ENCODE data around the gene COG8. TPM values are rescaled to one million over a fixed set of nuclear protein-coding genes. Genes with fewer than 3 reads are reported as not detected.
"Not testable (repeated sequence)": the region's sequence is repeated elsewhere in the genome, so short reads cannot be mapped to it uniquely, and the experiment has no call there.

Gene COG8
- total RNA-seq, 1 donor from 2014 or later = 44.8 TPM

- DNase-seq (ENCODE audit: low read depth) = no peak
- H3K4me3 ChIP-seq (ENCODE audit: low read depth, low read length) = no peak overlapping the region
- no peaks in the 10 kb centered on the region for H3K36me3 ChIP-seq (ENCODE audit: control insufficient read depth, insufficient read depth, low read length)
- no peak for TF ChIP-seq CTCF (IDR thresholded peaks at IDR 0.05; ENCODE audit: insufficient read depth, low read length, poor library complexity, severe bottlenecking)
- H3K27me3 ChIP-seq (ENCODE audit: control insufficient read depth, insufficient read depth, low read length) = no peaks in the 10 kb centered on the region
Observed at GRCh38 chr16:69293401-69293800, 46.0 kb downstream of the COG8 start.

- DNase-seq (ENCODE audit: low read depth); H3K36me3 ChIP-seq (ENCODE audit: control insufficient read depth, insufficient read depth, low read length); H3K27me3 ChIP-seq (ENCODE audit: control insufficient read depth, insufficient read depth, low read length); H3K4me3 ChIP-seq (ENCODE audit: low read depth, low read length): not testable (repeated sequence)
Observed at GRCh38 chr16:69291657-69292056, 47.7 kb downstream of the COG8 start.

GRCh38 chr16:69286941-69287713 lies 52.2 kb downstream of the COG8 start:
- DNase-seq (ENCODE audit: low read depth) = no peak
- no peaks in the 10 kb centered on the region for H3K27me3 ChIP-seq (ENCODE audit: control insufficient read depth, insufficient read depth, low read length)
- no peak overlapping the region for H3K4me3 ChIP-seq (ENCODE audit: low read depth, low read length)
- TF ChIP-seq CTCF (IDR thresholded peaks at IDR 0.05; ENCODE audit: insufficient read depth, low read length, poor library complexity, severe bottlenecking) = peak; percentile 53
- H3K36me3 ChIP-seq (ENCODE audit: control insufficient read depth, insufficient read depth, low read length) = no peaks in the 10 kb centered on the region

- TF ChIP-seq CTCF (IDR thresholded peaks at IDR 0.05; ENCODE audit: insufficient read depth, low read length, poor library complexity, severe bottlenecking) = no peak
- no peak overlapping the region for H3K4me3 ChIP-seq (ENCODE audit: low read depth, low read length)
- no peaks in the 10 kb centered on the region for H3K36me3 ChIP-seq (ENCODE audit: control insufficient read depth, insufficient read depth, low read length)
- no peak for DNase-seq (ENCODE audit: low read depth)
- H3K27me3 ChIP-seq (ENCODE audit: control insufficient read depth, insufficient read depth, low read length) = no peaks in the 10 kb centered on the region
Observed at GRCh38 chr16:69285240-69285639, 54.1 kb downstream of the COG8 start.

- H3K36me3 ChIP-seq (ENCODE audit: control insufficient read depth, insufficient read depth, low read length) = no peaks in the 10 kb centered on the region
- no peaks in the 10 kb centered on the region for H3K27me3 ChIP-seq (ENCODE audit: control insufficient read depth, insufficient read depth, low read length)
- H3K4me3 ChIP-seq (ENCODE audit: low read depth, low read length) = no peak overlapping the region
- no peak for DNase-seq (ENCODE audit: low read depth)
- no peak for TF ChIP-seq CTCF (IDR thresholded peaks at IDR 0.05; ENCODE audit: insufficient read depth, low read length, poor library complexity, severe bottlenecking)
Observed at GRCh38 chr16:69283851-69284250, 55.5 kb downstream of the COG8 start.

GRCh38 chr16:69277413-69277812 lies 62.0 kb downstream of the COG8 start:
- DNase-seq (ENCODE audit: low read depth) = no peak
- no peak overlapping the region for H3K4me3 ChIP-seq (ENCODE audit: low read depth, low read length)
- H3K27me3 ChIP-seq (ENCODE audit: control insufficient read depth, insufficient read depth, low read length) = no peaks in the 10 kb centered on the region
- no peaks in the 10 kb centered on the region for H3K36me3 ChIP-seq (ENCODE audit: control insufficient read depth, insufficient read depth, low read length)
- no peak for TF ChIP-seq CTCF (IDR thresholded peaks at IDR 0.05; ENCODE audit: insufficient read depth, low read length, poor library complexity, severe bottlenecking)

Other genes starting within 250 kb of the COG8 start
- gene HAS3, start 233.9 kb downstream of the COG8 start, total RNA-seq = 0.75 and 0.82 TPM in 2 replicates
- 136 and 145 TPM in 2 replicates for gene CHTF8, start 207.0 kb downstream of the COG8 start, total RNA-seq
- 32.3 and 32.8 TPM in 2 replicates for gene UTP4, start 206.9 kb downstream of the COG8 start, total RNA-seq
- gene SNTB2, start 152.4 kb downstream of the COG8 start, total RNA-seq = 9.0 and 28.8 TPM in 2 replicates
- gene VPS4A, start 28.2 kb downstream of the COG8 start, total RNA-seq = 38.1 and 42.2 TPM in 2 replicates
- gene PDF, start 9.0 kb downstream of the COG8 start, total RNA-seq = 28.7 and 32.3 TPM in 2 replicates
- 26.5 and 26.6 TPM in 2 replicates for gene NIP7, start 208 bp upstream of the COG8 start, total RNA-seq
- gene TMED6, start 12.2 kb upstream of the COG8 start, total RNA-seq = not detected in 2 replicates
- 10.2 and 11.0 TPM in 2 replicates for gene TERF2, start 46.4 kb upstream of the COG8 start, total RNA-seq
- gene CYB5B, start 85.1 kb upstream of the COG8 start, total RNA-seq = 46.3 and 54.5 TPM in 2 replicates
- 20.3 and 29.1 TPM in 2 replicates for gene NFAT5, start 226.4 kb upstream of the COG8 start, total RNA-seq

All from kidney epithelial cell (primary cell).